VCaP (cell line): ENCODE measurements around the gene LAPTM5.

Experiments used
- H3K27ac ChIP-seq: fragments of 450-650 bp; 2 replicates; pipeline ENCODE4 v1.5.1; 2017
- CTCF ChIP-seq: fragments of 450-650 bp; conservative IDR thresholded peaks from 2 replicates; pipeline ENCODE4 v1.5.1; 2017; ENCODE audit warnings: mild to moderate bottlenecking, moderate library complexity

Gene LAPTM5

GRCh38 chr1:30749691-30750583 lies 7.6 kb downstream of the LAPTM5 start:
- no peak overlapping the region for H3K27ac ChIP-seq
- TF ChIP-seq CTCF: no peak

GRCh38 chr1:30748699-30749401 lies 8.7 kb downstream of the LAPTM5 start:
- no peak overlapping the region for H3K27ac ChIP-seq
- no peak for TF ChIP-seq CTCF

GRCh38 chr1:30748098-30748698 lies 9.4 kb downstream of the LAPTM5 start:
- TF ChIP-seq CTCF: no peak
- H3K27ac ChIP-seq: no peak overlapping the region

GRCh38 chr1:30747033-30748008 lies 10.3 kb downstream of the LAPTM5 start:
- no peak for TF ChIP-seq CTCF
- H3K27ac ChIP-seq: no peak overlapping the region

GRCh38 chr1:30746212-30747032 lies 11.2 kb downstream of the LAPTM5 start:
- TF ChIP-seq CTCF: no peak
- no peak overlapping the region for H3K27ac ChIP-seq

GRCh38 chr1:30745834-30746208 lies 11.8 kb downstream of the LAPTM5 start:
- H3K27ac ChIP-seq: no peak overlapping the region
- no peak for TF ChIP-seq CTCF
